Stimulated activated CD8-positive, alpha-beta memory T cell treated with anti-CD3 and anti-CD28 coated beads, Interleukin-12 subunit alpha, Interleukin-12 subunit beta, amount 100 ng/mL, for 4 hours (primary cell): ENCODE data around the gene LCOR.

Experiments
- DNase-seq: peaks from one replicate; pipeline ENCODE4 v3.0.0-alpha.2; 2020; ENCODE audit warnings: low read depth

Gene LCOR

DNA sequence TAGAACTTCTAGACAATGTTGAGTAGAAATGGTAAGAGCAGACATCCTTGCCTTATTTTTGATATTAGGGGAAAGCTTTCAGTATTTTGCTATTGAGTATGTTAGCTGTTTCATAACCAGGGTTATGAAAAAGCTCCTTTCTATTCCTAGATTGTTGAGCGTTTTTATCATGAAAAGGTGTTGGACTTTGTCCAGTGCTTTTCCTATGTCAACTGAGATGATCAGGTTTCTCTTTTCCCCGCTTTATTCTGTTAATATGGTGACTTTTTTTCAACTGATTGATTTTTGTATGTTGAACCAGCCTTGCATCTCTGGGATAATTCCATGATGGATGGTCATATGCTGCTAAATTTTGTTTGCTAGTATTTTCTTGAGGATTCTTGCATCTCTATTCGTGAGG is 58.5 kb downstream of the LCOR start:
- no peak for DNase-seq

GRCh38 chr10:96891840-96892239 is 59.7 kb downstream of the LCOR start:
- DNase-seq, result no peak

GRCh38 chr10:96895662-96896424 is 63.7 kb downstream of the LCOR start:
- DNase-seq, result no peak

DNA sequence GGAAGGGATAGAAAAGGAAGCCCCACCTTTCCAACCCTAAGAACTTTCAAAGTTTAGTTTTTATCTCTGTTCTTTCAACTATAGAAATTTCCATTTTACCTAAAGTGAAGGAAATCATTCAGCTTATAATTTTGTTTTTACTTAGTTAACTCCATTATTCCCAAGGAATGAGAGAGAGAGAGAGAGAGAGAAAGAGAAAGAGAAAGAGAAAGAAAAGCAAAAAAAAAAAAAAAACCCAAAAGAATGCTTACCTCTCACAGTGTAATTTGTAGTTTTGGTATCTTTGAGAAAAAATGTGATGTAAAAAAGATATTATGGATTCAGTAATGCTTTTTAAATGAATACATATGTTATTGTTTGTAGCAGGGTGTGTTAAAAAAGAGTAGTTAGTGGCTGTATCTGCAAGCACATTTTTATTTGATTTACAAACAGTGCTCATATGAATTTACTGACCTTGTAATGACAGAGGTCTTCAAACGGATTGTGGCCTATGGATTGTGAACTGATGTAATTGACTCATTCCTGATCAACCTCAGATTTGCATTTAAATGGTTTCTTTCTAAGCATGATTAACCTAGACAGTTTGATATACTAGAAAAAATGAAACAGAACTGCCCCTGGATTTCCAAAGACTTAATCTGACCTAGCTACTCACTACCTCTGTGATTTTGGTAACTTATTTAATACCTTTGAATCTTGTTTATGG is 64.9 kb downstream of the LCOR start:
- no peak for DNase-seq

DNA sequence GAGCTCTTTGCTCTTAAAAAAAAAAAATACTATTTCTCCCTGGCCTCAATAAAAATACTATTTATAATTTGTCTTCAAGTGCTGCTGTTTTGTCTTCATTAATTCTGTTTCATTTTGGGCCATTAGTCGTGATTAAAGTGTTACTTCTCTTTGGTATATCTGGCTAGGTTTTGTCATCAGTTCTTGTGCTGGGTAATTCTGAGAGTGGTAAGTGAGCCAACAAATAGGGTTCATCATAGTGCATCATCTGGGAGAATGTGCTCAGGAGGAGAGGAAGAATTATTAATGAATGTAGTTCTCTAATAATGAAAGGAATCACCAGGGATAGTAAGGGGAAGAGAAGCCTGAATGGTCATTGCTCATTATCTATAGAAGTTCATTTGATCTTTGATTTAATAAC is 70.0 kb downstream of the LCOR start:
- no peak for DNase-seq

GRCh38 chr10:96902731-96903358 is 70.7 kb downstream of the LCOR start:
- no peak for DNase-seq

GRCh38 chr10:96904648-96905047 is 72.5 kb downstream of the LCOR start:
- DNase-seq, result no peak

- no peak for DNase-seq
Observed at GRCh38 chr10:96906864-96907263, 74.8 kb downstream of the LCOR start.

- no peak for DNase-seq
Observed at GRCh38 chr10:96910488-96911395, 78.6 kb downstream of the LCOR start.

- DNase-seq, result no peak
Observed at GRCh38 chr10:96912405-96912804, 80.3 kb downstream of the LCOR start.

DNA sequence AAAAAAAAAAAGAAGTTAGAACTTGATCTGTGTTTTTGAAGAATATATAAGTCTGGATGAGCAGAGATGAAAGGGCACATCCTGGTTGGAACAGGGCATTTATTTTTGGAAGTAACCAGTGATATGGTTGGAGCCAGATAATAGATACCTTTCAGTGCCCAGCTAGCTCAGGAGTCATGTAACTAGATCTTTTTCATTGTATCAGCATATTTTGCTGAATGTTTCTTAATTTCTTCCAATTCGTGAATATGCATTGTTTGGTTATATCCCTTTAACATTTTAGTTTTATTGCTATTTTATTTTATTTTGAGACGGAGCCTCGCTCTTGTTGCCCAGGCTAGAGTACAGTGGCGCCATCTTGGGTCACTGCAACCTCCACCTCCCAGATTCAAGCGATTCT is 81.8 kb downstream of the LCOR start:
- no peak for DNase-seq

GRCh38 chr10:96917628-96918027 is 85.5 kb downstream of the LCOR start:
- DNase-seq, result no peak

DNA sequence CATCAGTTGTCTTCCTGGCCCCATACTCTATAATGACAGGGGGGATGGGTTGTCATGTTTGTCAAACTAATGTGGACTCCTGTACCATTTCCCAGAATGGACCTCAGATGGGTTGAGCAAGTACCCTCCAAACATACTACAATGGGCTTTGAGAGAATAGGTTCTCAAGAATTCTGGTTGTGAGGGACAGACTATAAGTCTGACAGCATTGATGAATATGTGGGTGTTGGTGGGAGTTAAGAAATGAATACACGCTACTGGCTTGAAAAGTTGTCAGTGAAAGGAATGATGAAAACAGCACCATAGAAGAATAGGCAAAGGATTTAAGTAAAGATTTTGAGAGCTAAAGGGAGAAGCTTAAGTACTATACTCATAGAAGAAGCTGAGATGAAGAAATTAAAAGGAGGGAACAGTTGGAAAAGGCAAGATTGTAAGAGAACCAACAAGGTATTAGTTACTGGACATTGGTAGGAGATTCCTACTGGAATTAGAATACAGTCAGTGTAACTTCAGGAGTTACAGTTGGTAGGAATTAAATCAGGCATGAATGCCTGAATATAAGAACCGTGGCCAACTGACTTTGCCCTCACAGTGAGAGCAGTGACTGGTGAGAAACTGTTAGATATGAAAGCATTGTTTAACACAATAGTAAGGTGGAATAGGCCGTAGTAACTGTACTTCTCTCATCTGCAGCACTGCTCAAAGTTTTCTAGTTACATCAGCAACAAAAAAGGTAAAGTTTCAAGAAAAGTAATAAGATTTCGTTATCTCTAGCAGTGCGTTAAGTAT is 86.3 kb downstream of the LCOR start:
- no peak for DNase-seq

DNA sequence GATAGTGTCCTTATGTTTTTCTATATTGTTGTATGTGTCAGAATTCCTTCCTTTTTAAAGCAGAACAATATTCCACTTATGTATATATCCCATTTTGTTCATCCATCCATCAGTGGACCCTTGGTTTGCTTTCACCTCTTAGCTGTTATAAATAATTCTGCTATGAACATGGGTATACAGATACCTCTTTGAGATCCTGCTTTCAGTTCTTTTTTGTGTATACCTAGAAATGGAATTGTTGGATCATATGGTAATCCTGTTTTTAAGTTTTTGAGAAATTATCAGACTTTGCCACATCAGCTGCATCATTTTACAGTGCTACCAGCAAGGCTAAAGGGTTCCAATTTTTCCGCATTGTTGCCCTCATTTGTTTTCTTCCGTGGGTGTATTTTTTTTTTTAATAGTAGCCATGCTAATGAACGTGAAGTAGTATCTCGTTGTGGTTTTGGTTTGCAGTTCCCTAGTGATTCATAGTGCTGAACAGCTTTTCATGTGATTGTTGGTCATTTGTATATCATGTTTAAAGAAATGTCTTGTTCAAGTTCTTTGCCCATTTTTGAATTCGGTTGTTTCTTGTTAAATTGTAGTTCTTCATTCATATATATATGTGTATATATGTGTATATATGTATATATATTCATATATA is 87.8 kb downstream of the LCOR start:
- DNase-seq, result no peak

GRCh38 chr10:96921655-96922054 is 89.6 kb downstream of the LCOR start:
- no peak for DNase-seq

DNA sequence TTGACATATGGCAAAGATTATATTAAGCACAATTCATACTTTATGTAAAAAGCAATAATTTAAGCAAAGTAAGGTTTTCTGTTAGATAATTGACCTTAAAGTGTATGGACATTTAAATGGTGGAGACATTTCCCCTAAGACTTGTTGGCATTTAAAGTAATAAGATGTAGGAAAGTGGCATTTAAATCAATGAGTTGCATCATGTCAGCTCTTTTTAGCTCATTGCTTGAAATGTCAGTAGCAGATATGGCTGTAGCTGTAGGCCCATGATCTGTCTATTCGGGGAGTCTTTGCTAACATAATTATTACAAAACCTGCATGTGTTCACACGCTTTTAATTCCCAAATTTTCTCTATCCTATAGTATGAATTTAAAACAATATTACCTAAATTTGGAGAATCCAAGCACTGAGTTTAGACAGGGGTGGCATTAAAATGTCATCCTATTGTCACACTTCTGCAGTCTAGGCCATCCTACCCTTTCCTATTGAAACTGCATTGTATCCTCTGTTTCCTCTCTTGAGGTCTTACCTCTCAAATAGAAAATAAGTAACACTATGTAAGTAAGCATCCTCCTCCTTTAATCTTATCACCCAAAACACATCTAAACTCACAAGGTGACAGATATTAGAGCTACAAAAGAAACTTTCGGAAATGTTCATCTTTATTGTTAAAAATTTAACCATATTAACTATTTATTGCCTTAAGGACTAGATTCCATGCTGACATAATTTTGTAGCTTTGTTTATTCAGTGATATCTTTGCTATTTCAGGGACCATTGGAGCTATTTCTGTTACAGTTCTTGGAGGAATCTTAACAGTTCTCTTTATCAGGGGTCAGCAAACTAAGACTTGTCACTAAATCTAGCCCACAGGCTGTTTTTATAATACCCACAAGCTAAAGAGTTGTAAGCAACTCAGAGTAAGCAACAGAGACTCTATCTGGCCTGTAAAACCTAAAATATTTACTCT is 91.2 kb downstream of the LCOR start:
- no peak for DNase-seq

- DNase-seq, result no peak
Observed at GRCh38 chr10:96924861-96925260, 92.8 kb downstream of the LCOR start.

DNA sequence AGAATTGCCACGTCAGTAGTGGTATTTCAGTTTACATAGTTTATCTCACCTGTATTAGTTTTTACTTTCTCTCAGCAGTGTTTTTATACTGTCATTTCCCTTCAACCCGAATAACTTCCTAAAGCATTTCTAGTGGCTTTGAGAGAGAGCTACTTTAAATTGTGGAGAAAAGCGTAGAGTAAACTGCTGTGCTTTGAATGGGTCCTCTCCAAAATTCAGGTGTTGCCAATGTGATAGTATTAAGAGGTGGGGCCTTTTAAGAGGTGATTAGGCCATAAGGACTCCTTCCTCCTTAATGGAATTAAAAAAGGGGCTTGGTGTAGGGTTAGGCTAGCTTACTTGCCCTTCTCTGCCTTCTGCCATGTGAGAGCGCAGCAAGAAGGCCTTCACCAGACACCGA is 98.4 kb downstream of the LCOR start:
- no peak for DNase-seq

DNA sequence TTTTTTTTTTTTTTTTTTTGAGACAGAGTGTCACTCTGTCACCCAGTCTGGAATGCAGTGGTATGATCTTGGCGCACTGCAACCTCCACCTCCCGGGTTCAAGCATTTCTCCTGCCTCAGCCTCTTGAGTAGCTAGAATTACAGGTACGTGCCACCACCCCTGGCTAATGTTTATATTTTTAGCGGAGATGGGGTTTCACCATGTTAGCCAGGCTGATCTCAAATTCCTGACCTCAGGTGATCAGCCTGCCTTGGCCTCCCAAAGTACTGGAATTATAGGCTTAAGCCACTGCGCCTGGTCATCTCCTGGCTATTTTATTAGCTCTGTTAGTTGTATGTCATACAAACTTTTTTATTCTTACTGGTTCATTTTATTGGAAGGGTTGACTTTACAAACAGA is 103.0 kb downstream of the LCOR start:
- no peak for DNase-seq

- DNase-seq, result no peak
Observed at GRCh38 chr10:96935810-96936209, 103.7 kb downstream of the LCOR start.
